ENCODE measurements around the gene IGF1R. TPM values are rescaled to one million over a fixed set of nuclear protein-coding genes. Genes with fewer than 3 reads are reported as not detected.

IGF1R gene
- total and polyA plus RNA-seq, 3 experiments from 2014 or later: 2.1 to 11.3 (median 10.9) TPM

DNA sequence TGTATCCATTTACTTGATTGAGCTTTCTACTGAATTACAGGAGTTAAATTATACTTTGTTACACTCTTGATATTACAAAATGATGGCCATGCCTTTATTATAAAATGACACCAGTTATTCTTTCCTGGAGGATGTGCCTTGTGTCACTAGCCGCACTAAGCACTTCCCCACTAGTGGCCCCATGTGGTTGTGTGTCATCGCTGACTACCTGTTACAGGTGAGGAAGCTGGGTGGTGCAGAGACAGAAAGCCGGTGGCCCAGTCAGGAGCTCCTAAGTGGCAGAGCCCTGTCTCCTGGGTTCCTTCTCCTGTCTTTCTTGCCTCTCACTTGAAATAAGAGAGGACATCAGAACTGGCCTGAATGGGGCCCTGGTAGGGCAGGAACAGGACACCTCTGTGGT lies 96.8 kb downstream of the IGF1R start:
- POLR2A ChIA-PET: no interaction called here
- no peak overlapping the region for H3K4me3 Mint-ChIP-seq
- H3K27ac Mint-ChIP-seq: peak overlapping the region in 1 of 8 donors; percentile 15

DNA sequence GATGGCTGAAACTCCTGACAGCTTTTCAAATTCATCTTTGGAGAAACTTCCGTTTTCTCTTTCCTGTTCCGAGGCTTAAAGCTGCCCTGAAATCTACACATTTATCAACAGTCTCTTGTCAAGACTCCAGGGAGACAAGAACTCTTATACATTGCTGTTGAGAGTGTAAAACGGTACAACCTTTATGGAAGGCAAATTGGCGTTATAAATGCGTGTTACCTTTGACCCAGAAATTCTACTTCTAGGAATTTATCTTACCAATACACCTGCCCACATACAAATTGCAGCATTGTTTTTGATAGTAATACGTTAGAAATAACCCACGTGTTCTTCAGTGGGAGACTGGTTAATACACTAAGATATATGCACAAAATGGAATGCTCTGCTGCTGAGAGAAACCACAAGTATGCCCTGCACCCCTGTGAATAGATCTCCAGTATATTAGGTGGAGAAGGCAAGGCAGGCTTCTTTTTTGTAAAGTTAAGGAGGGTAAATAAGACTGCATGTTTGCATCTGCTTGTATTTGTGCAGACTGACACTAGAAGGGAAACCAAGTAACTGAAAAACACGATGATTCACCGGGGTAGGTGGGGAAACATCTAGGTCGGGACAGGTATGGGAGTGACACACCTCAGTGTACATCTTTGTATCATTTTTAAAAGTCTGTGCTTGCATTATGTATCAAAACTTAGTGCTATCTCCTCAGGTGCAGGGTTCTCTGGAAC lies 97.5 kb downstream of the IGF1R start:
- no peaks in the 10 kb centered on the region for H3K9me3 ChIP-seq (ENCODE audit: low read length)
- DNase-seq: no peak
- H3K4me3 ChIP-seq (ENCODE audit: low read length): no peak overlapping the region
- Mint-ChIP-seq H3K4me3 (no peak overlapping the region), H3K27me3 (peaks cover 9 to 14% of the 10 kb centered on the region in 2 donors), H3K36me3 (no peaks in the 10 kb centered on the region), H3K4me1 (peaks cover 9 to 14% (median 13%) of the 10 kb centered on the region in 3 donors), H3K27ac (peak overlapping the region in 1 of 8 donors; percentile 60), H3K9me3 (peaks cover 0 to 4% (median 0%) of the 10 kb centered on the region in 5 donors)
- no peak overlapping the region for H3K27ac ChIP-seq (ENCODE audit: low read depth, low read length)
- H3K36me3 ChIP-seq (ENCODE audit: insufficient read depth, low read length): no peaks in the 10 kb centered on the region
- ChIA-PET POLR2A (no interaction called here), CTCF (no interaction called here)
- no peaks in the 10 kb centered on the region for H3K27me3 ChIP-seq (ENCODE audit: insufficient read depth, low read length, poor library complexity, severe bottlenecking)
- H3K4me1 ChIP-seq (ENCODE audit: insufficient read depth, low read length): peaks cover 19% of the 10 kb centered on the region

More for the DNA sequence above, 96.8 kb downstream of the IGF1R start:
- no peaks in the 10 kb centered on the region for H3K36me3 ChIP-seq (ENCODE audit: insufficient read depth, low read length)
- H3K4me1 Mint-ChIP-seq: peaks cover 9 to 14% (median 13%) of the 10 kb centered on the region in 3 donors
- no peaks in the 10 kb centered on the region for H3K36me3 Mint-ChIP-seq
- H3K9me3 ChIP-seq (ENCODE audit: low read length): no peaks in the 10 kb centered on the region
- DNase-seq: no peak
- H3K27me3 Mint-ChIP-seq: peaks cover 9 to 14% of the 10 kb centered on the region in 2 donors
- CTCF ChIA-PET: no interaction called here
- H3K27ac ChIP-seq (ENCODE audit: low read depth, low read length): no peak overlapping the region
- H3K9me3 Mint-ChIP-seq: peaks cover 0 to 4% (median 0%) of the 10 kb centered on the region in 5 donors
- peaks cover 19% of the 10 kb centered on the region for H3K4me1 ChIP-seq (ENCODE audit: insufficient read depth, low read length)
- no peaks in the 10 kb centered on the region for H3K27me3 ChIP-seq (ENCODE audit: insufficient read depth, low read length, poor library complexity, severe bottlenecking)
- no peak overlapping the region for H3K4me3 ChIP-seq (ENCODE audit: low read length)

DNA sequence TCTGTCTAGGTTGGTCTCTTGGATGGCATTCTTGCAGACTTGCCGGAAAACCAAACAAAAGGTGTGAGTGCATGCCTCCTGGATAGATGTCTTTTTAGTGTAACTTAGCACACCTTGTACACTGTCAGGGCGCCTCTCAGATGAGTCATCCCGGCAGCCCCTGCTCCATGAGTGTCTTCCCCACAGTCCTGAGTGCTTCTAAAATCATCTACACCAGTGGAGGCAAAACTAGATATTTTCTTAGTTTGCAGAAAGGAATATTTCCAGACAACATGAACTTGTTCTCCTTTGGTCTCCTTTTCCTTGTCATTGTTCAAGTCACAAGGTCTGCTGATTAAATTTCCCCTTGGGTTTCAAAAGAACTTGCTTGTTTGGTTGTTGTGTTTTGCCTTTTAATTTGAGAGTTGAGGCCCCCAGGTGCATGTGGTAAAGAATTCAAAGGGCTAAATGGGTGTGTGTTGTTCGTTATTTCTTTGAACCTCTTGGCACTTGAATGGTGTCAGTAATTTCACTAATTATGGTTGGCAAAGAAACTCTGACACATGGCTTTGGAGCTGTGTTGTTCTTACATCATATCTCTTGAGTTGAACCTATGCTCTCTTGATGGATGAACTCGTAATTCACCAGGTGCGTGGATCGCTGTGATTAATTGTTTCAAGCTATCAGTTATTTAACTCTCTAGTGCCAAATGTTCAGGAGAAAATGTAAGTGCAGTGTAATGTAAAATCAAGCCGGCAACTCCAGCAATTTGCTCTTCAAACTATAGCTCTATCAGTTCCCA lies 98.2 kb downstream of the IGF1R start:
- peaks cover 9 to 14% (median 13%) of the 10 kb centered on the region in 3 donors for H3K4me1 Mint-ChIP-seq
- ChIA-PET CTCF (no interaction called here), POLR2A (no interaction called here)
- no peak for DNase-seq
- peak overlapping the region in 1 of 8 donors; percentile 60 for H3K27ac Mint-ChIP-seq
- H3K9me3 Mint-ChIP-seq: peaks cover 0 to 4% (median 0%) of the 10 kb centered on the region in 5 donors
- Histone ChIP-seq H3K36me3 (ENCODE audit: insufficient read depth, low read length) (no peaks in the 10 kb centered on the region), H3K9me3 (ENCODE audit: low read length) (no peaks in the 10 kb centered on the region), H3K4me1 (ENCODE audit: insufficient read depth, low read length) (peaks cover 19% of the 10 kb centered on the region), H3K27ac (ENCODE audit: low read depth, low read length) (no peak overlapping the region), H3K4me3 (ENCODE audit: low read length) (no peak overlapping the region), H3K27me3 (ENCODE audit: insufficient read depth, low read length, poor library complexity, severe bottlenecking) (no peaks in the 10 kb centered on the region)
- H3K27me3 Mint-ChIP-seq: peaks cover 9 to 14% of the 10 kb centered on the region in 2 donors
- H3K4me3 Mint-ChIP-seq: no peak overlapping the region
- H3K36me3 Mint-ChIP-seq: no peaks in the 10 kb centered on the region

GRCh38 chr15:98751767-98752166 lies 103.4 kb downstream of the IGF1R start:
- no peak overlapping the region for H3K4me3 ChIP-seq (ENCODE audit: low read length)
- no peak for DNase-seq
- ChIA-PET POLR2A (no interaction called here), CTCF (no interaction called here)
- no peaks in the 10 kb centered on the region for H3K27me3 ChIP-seq (ENCODE audit: insufficient read depth, low read length, poor library complexity, severe bottlenecking)
- H3K9me3 Mint-ChIP-seq: no peaks in the 10 kb centered on the region
- H3K27ac Mint-ChIP-seq: no peak overlapping the region
- H3K27ac ChIP-seq (ENCODE audit: low read depth, low read length): no peak overlapping the region
- H3K4me3 Mint-ChIP-seq: no peak overlapping the region
- H3K4me1 Mint-ChIP-seq: peaks cover 0 to 3% (median under 1%) of the 10 kb centered on the region in 3 donors
- H3K36me3 Mint-ChIP-seq: no peaks in the 10 kb centered on the region
- H3K9me3 ChIP-seq (ENCODE audit: low read length): no peaks in the 10 kb centered on the region
- no peaks in the 10 kb centered on the region for H3K36me3 ChIP-seq (ENCODE audit: insufficient read depth, low read length)
- H3K27me3 Mint-ChIP-seq: peaks cover 2 to 4% of the 10 kb centered on the region in 2 donors
- H3K4me1 ChIP-seq (ENCODE audit: insufficient read depth, low read length): no peaks in the 10 kb centered on the region

- no peak for DNase-seq
- H3K27ac ChIP-seq (ENCODE audit: low read depth, low read length): no peak overlapping the region
- H3K36me3 ChIP-seq (ENCODE audit: insufficient read depth, low read length): no peaks in the 10 kb centered on the region
- H3K27ac Mint-ChIP-seq: no peak overlapping the region
- peaks cover 0 to 2% (median 0%) of the 10 kb centered on the region in 3 donors for H3K4me1 Mint-ChIP-seq
- peaks cover 0 to 4% (median 0%) of the 10 kb centered on the region in 3 donors for H3K36me3 Mint-ChIP-seq
- peaks cover 0 to 5% of the 10 kb centered on the region in 2 donors for H3K27me3 Mint-ChIP-seq
- ChIA-PET POLR2A (no interaction called here), CTCF (interaction anchor here (0.7 to 0.8 kb wide), 2 partner anchors 85 to 106 kb away, joined by 3 to 4 read pairs; no protein-coding TSS in a partner anchor)
- H3K27me3 ChIP-seq (ENCODE audit: insufficient read depth, low read length, poor library complexity, severe bottlenecking): no peaks in the 10 kb centered on the region
- H3K4me3 ChIP-seq (ENCODE audit: low read length): no peak overlapping the region
- no peaks in the 10 kb centered on the region for H3K4me1 ChIP-seq (ENCODE audit: insufficient read depth, low read length)
- no peak overlapping the region for H3K4me3 Mint-ChIP-seq
- no peaks in the 10 kb centered on the region for H3K9me3 Mint-ChIP-seq
- no peaks in the 10 kb centered on the region for H3K9me3 ChIP-seq (ENCODE audit: low read length)
Measured at GRCh38 chr15:98753726-98754656, 105.7 kb downstream of the IGF1R start.

- H3K36me3 Mint-ChIP-seq: peaks cover 0 to 4% (median 0%) of the 10 kb centered on the region in 3 donors
- Histone ChIP-seq H3K36me3 (ENCODE audit: insufficient read depth, low read length) (no peaks in the 10 kb centered on the region), H3K27me3 (ENCODE audit: insufficient read depth, low read length, poor library complexity, severe bottlenecking) (no peaks in the 10 kb centered on the region), H3K9me3 (ENCODE audit: low read length) (no peaks in the 10 kb centered on the region), H3K4me3 (ENCODE audit: low read length) (no peak overlapping the region), H3K27ac (ENCODE audit: low read depth, low read length) (no peak overlapping the region), H3K4me1 (ENCODE audit: insufficient read depth, low read length) (no peaks in the 10 kb centered on the region)
- H3K4me1 Mint-ChIP-seq: peaks cover 0 to 2% (median 0%) of the 10 kb centered on the region in 3 donors
- no peak overlapping the region for H3K27ac Mint-ChIP-seq
- H3K4me3 Mint-ChIP-seq: no peak overlapping the region
- peaks cover 0 to 5% of the 10 kb centered on the region in 2 donors for H3K27me3 Mint-ChIP-seq
- no peak for DNase-seq
- CTCF ChIA-PET: no interaction called here
- POLR2A ChIA-PET: no interaction called here
- no peaks in the 10 kb centered on the region for H3K9me3 Mint-ChIP-seq
Measured at GRCh38 chr15:98754657-98755022, 106.3 kb downstream of the IGF1R start.

DNA sequence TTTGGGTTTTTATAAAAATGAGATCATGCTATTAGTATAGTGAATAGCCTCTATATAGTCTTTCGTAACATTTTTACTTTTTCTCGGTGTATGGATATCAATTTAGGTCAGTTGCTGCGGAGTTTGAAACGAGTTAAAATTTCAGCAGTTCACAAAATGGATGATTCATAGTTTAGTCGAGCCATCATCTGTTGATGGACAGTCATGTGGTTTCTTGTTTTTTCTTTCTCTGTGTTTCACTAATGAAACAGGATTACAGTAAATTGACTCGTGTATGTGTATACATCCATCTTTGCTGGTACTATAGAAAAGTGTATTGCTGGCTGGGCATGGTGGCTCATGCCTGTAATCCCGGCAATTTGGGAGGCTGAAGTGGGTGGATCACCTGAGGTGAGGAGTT lies 106.8 kb downstream of the IGF1R start:
- H3K36me3 ChIP-seq (ENCODE audit: insufficient read depth, low read length): no peaks in the 10 kb centered on the region
- no peaks in the 10 kb centered on the region for H3K27me3 ChIP-seq (ENCODE audit: insufficient read depth, low read length, poor library complexity, severe bottlenecking)
- H3K9me3 ChIP-seq (ENCODE audit: low read length): no peaks in the 10 kb centered on the region
- H3K27ac Mint-ChIP-seq: no peak overlapping the region
- no peak for DNase-seq
- H3K4me1 Mint-ChIP-seq: peaks cover 0 to 2% (median 0%) of the 10 kb centered on the region in 3 donors
- H3K4me3 ChIP-seq (ENCODE audit: low read length): no peak overlapping the region
- H3K27me3 Mint-ChIP-seq: peaks cover 0 to 5% of the 10 kb centered on the region in 2 donors
- no peaks in the 10 kb centered on the region for H3K4me1 ChIP-seq (ENCODE audit: insufficient read depth, low read length)
- peak overlapping the region in 1 of 7 donors; percentile 13 for H3K4me3 Mint-ChIP-seq
- no peaks in the 10 kb centered on the region for H3K9me3 Mint-ChIP-seq
- H3K36me3 Mint-ChIP-seq: peaks cover 0 to 4% (median 0%) of the 10 kb centered on the region in 3 donors
- H3K27ac ChIP-seq (ENCODE audit: low read depth, low read length): no peak overlapping the region
- CTCF ChIA-PET: no interaction called here
- POLR2A ChIA-PET: no interaction called here

Measured in CD8-positive, alpha-beta memory T cell (primary cell).